Glutamatergic neuron (in vitro differentiated cells): Measurements from ENCODE around the gene ACTL10. TPM values are rescaled to one million over a fixed set of nuclear protein-coding genes. Genes with fewer than 3 reads are reported as not detected.

Source experiments
- DNase-seq: peaks from one replicate; pipeline ENCODE4 v3.0.0; 2022
- H3K27ac Mint-ChIP-seq: one replicate; pipeline ENCODE4 v1.8.0; 2020; ENCODE audit warnings: mild to moderate bottlenecking, mixed read lengths, inconsistent platforms; ENCODE audit not compliant: unreplicated experiment
- H3K27me3 Mint-ChIP-seq: one replicate; pipeline ENCODE4 v1.8.0; 2020; ENCODE audit warnings: mild to moderate bottlenecking, moderate library complexity, mixed read lengths, inconsistent platforms; ENCODE audit not compliant: unreplicated experiment
- H3K36me3 Mint-ChIP-seq: one replicate; pipeline ENCODE4 v1.8.0; 2020; ENCODE audit warnings: mild to moderate bottlenecking, mixed read lengths, inconsistent platforms; ENCODE audit not compliant: unreplicated experiment
- H3K4me1 Mint-ChIP-seq: one replicate; pipeline ENCODE4 v1.8.0; 2020; ENCODE audit warnings: mild to moderate bottlenecking, low read depth, mixed read lengths, inconsistent platforms; ENCODE audit not compliant: unreplicated experiment
- H3K4me3 Mint-ChIP-seq: one replicate; pipeline ENCODE4 v1.8.0; 2020; ENCODE audit warnings: mild to moderate bottlenecking, mixed read lengths, inconsistent platforms; ENCODE audit not compliant: unreplicated experiment
- H3K9me3 Mint-ChIP-seq: one replicate; pipeline ENCODE4 v1.8.0; 2020; ENCODE audit warnings: mild to moderate bottlenecking, moderate library complexity, mixed read lengths, inconsistent platforms; ENCODE audit not compliant: unreplicated experiment
- CTCF ChIP-seq: fragments of 200-600 bp; sonication (generic); IDR thresholded peaks from one replicate; pipeline ENCODE4 v1.5.0; 2021; ENCODE audit not compliant: partially characterized antibody, unreplicated experiment
- total RNA-seq: library from RNA; stranded (reverse); fragmentation: NEBNext Ultra II Directional; extraction: Animal tissue kit (Norgen Biotek cat#: 25700); gene quantifications from one replicate; pipeline ENCODE4 v1.2.1, GENCODE V29; 2021; ENCODE audit not compliant: unreplicated experiment

ACTL10 gene
- total RNA-seq, 1 donor from 2014 or later, result 1.0 TPM

DNA sequence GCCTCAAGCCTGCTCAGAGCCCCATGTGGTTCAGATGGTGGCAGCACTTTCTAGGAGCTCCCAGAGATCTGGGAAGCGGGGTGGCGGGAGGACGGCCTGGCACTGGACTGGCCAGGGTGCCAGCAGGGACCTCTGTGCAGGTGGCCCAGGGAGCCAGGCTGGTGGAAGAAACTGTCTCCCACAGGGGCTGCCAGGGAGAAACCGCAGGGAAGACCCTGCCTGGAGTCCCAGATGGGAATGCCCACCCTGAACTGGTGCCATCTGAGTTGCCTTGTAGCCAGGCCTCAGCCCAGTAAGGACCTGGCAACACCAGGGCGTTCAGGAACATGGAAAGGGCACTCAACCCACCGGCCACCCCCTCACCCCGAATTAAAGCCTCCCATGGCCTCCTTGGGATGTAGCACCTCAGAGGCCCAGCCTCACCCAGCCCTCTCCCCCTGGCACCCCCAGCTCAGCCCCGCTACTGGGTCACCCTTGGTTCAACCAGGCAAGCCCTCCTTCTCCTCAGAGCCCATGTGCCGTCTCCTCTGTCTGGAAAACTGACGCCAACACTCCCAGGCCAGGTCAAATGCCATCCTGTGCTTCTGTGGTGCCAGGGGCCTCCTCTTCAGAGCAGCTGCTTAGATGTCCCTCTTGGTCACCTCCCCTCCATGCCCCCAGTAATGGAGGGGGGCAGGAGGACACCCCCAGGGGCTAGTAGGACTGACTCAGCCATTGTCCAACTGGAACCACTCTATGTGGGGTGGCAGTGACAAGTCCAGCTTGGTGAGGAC lies 10.5 kb upstream of the ACTL10 start:
- no peak overlapping the region for H3K27ac Mint-ChIP-seq
- H3K27me3 Mint-ChIP-seq, result peaks cover 9% of the 10 kb centered on the region
- H3K4me1 Mint-ChIP-seq, result peaks cover 27% of the 10 kb centered on the region
- peak; percentile 11 for DNase-seq
- H3K9me3 Mint-ChIP-seq, result peaks cover 20% of the 10 kb centered on the region
- no peak overlapping the region for H3K4me3 Mint-ChIP-seq
- H3K36me3 Mint-ChIP-seq, result no peaks in the 10 kb centered on the region
- no peak for TF ChIP-seq CTCF

DNA sequence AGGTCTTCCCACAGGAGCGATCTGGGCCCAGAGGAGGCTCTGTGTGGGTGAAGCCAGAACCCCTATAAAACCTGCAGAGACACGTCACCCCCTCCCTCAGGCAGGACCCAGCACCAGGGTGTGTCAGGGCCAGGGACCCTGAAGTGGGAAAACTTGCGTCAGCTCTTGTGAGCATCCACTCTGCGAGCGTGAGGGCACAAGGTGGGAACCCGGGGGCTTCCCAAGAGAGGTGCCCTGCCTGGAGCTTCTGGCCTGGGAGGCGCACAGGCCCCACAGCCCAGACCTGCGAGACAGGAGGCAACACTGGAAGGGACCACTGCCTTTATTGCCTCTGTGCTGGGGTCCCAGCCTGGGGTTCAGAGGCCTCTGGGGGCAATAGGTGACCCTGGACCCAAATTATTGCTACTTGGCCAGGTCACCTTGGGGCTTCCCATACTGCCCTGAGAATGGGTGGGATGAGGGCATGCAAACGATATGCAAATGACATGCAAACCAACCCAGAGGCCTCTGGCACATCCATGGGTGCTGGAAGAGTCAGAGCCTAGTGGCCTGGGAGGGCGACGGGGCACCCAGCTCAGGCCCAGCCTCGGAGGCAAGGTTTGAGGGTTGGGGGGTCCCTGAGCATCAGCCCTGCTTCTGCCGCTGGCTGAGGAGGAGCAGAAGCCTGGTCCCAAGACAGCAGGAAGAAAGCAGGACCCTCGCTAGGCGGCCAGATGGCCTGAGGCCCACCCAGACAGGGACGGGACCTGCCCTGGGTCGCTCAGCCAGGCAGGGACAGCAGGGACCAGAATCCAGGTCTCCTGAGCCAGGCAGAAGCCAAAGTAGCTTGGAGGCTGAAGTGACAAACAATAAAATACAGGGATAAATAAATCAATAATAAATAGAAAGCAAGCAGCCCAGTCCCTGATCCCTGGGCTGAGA lies 9.7 kb upstream of the ACTL10 start:
- Mint-ChIP-seq H3K4me1 (peaks cover 19% of the 10 kb centered on the region), H3K36me3 (no peaks in the 10 kb centered on the region), H3K27me3 (peaks cover 6% of the 10 kb centered on the region), H3K27ac (no peak overlapping the region), H3K9me3 (peaks cover 15% of the 10 kb centered on the region), H3K4me3 (peak overlapping the region; percentile 30)
- no peak for TF ChIP-seq CTCF
- peak; percentile 30 for DNase-seq

DNA sequence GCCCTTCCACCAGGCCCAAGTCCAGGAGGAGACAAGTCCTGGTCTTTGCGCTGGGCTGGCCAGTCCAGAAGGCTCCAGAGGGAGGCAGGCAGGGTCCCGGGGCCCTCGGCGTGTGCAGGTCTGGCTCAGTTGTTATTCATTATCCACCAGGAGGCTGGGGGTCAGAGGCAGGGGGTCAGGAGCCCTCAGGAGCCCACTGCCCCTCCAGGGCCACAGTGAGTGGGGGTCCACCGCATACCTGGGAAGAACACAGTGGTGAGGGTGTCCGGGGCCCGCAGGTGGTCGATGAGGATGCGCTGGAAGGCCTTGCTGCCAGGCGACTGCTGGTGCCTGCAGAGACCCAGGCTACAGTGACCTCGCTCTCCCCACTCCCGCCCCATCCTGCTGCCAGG lies 9.0 kb upstream of the ACTL10 start:
- H3K4me1 Mint-ChIP-seq, result peaks cover 17% of the 10 kb centered on the region
- H3K36me3 Mint-ChIP-seq, result no peaks in the 10 kb centered on the region
- H3K9me3 Mint-ChIP-seq, result peaks cover 14% of the 10 kb centered on the region
- H3K4me3 Mint-ChIP-seq, result no peak overlapping the region
- no peak for TF ChIP-seq CTCF
- H3K27me3 Mint-ChIP-seq, result peaks cover 7% of the 10 kb centered on the region
- DNase-seq, result peak; percentile 11
- H3K27ac Mint-ChIP-seq, result no peak overlapping the region

GRCh38 chr20:33658510-33658909 lies 8.2 kb upstream of the ACTL10 start:
- DNase-seq, result peak; percentile 10
- Mint-ChIP-seq H3K4me3 (no peak overlapping the region), H3K4me1 (peaks cover 14% of the 10 kb centered on the region), H3K36me3 (no peaks in the 10 kb centered on the region), H3K27me3 (peaks cover 8% of the 10 kb centered on the region), H3K9me3 (peaks cover 13% of the 10 kb centered on the region), H3K27ac (no peak overlapping the region)
- TF ChIP-seq CTCF, result no peak

GRCh38 chr20:33658929-33659328 lies 7.8 kb upstream of the ACTL10 start:
- Mint-ChIP-seq H3K36me3 (no peaks in the 10 kb centered on the region), H3K4me3 (no peak overlapping the region), H3K27ac (no peak overlapping the region), H3K27me3 (peaks cover 7% of the 10 kb centered on the region), H3K9me3 (peaks cover 13% of the 10 kb centered on the region), H3K4me1 (peaks cover 9% of the 10 kb centered on the region)
- DNase-seq, result peak; percentile 4
- TF ChIP-seq CTCF, result no peak
